ENCODE data around the gene MGAT1. TPM values are rescaled to one million over a fixed set of nuclear protein-coding genes. Genes with fewer than 3 reads are reported as not detected.
A peak's percentile ranks its signal among the peaks of the same experiment; 100 is the strongest.

The MGAT1 gene
- polyA plus RNA-seq: 100 to 1,000 TPM in 1 of 2 donors, 10 to 100 TPM in 1; 84.0 to 108 TPM

DNA sequence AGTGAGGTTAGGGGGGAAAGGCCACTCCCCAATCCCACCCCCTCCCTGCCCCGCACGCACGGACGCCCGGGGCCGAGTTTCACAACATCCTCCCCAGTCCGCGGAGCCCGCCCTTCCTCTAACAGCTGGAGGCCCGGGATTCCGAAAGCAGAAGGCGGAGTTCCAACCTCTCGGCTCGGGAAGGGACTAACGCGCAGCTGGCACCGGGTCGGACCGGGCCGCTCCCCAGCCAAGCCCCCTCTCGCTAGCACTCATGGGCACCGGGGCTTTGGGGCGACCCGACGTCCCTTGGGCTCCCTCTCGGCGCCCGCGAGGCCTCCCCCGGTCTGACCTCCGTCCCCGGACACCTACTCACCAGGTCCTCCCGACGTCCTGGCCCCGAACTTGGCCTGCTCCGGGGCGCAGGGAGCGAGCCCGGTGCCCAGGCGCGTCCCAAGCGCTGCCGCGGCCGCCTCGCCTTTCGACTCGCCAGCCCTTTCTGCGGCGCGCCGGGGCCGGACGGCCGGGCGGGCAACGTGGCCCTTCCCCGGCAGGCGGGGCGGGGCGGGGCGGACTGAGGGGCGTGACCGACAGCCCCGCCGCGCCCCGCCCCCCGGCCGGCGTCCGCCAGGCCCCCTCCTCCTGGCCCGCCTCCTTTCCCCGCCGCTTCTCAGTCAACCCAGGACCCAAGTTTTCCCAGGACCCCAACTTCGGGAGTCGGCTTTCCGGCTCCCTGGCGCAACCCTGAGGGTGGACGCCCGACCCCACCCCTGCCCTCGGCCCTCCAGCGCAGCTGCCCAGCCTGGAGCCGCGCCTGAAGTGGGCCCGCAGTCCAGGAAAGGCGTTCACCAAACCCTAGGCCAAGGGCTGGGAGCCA is at the start of gene MGAT1:
TSS of gene MGAT1 (minus strand) at position 482 of the 856 bp plus-strand sequence. CDS start 9,835 bp downstream, outside the sequence.
- H3K27ac ChIP-seq (ENCODE audit: low read depth in 2 of 2, low read length in 1 of 2): peak within 1 kb of the TSS; percentile 97
- WGBS, 2 donors: 0% methylated on average over 67 to 87 of the region's 87 CpGs
- H3K4me1 ChIP-seq (ENCODE audit: control insufficient read depth in 2 of 2, insufficient read depth in 2 of 2, low read length in 1 of 2): peaks cover 8 to 56% of the 10 kb centered on the region in 2 donors
- H3K9me3 ChIP-seq (ENCODE audit: control insufficient read depth in 2 of 2, insufficient read depth in 1 of 2, low read depth in 1 of 2, low read length in 1 of 2): no peaks in the 10 kb centered on the region
- peaks cover 0 to 15% of the 10 kb centered on the region in 2 donors for H3K36me3 ChIP-seq (ENCODE audit: control insufficient read depth in 2 of 2, insufficient read depth in 2 of 2, low read length in 1 of 2)
- H3K4me3 ChIP-seq (ENCODE audit: low read depth in 1 of 2, low read length in 2 of 2): peak within 1 kb of the TSS; percentile 70 to 93
- no peaks in the 10 kb centered on the region for H3K27me3 ChIP-seq (ENCODE audit: control insufficient read depth in 1 of 2, insufficient read depth in 2 of 2, low read length in 2 of 2)

DNA sequence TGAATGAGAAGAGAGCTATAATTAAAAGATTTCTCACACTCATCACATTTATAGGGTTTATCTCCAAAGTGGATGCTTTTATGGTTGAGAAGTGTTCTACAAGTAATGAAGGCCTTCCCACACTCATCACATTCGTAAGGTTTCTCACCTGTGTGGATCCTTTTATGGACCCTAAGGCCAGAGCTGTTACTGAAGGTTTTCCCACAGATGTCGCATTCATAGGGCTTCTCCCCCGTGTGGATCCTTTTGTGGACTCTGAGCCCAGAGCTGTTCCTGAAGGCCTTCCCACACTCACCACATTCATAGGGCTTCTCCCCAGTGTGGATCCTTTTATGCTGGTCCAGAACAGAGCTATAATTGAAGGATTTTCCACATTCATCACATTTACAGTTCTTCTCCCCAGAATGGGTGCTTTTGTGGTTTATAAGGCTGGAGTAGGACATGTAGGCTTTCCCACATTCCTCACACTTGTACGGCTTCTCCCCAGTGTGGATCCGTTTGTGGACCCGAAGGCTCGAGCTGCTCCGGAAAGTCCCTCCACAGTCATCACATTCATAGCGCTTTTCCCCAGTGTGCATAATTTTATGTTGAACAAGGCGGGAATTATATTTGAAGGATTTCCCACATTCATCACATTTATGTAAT is 48.0 kb upstream of the MGAT1 start:
- Histone ChIP-seq H3K36me3 (ENCODE audit: control insufficient read depth in 2 of 2, insufficient read depth in 2 of 2, low read length in 1 of 2) (peaks cover 21 to 22% of the 10 kb centered on the region in 2 donors), H3K4me3 (ENCODE audit: low read depth in 1 of 2, low read length in 2 of 2) (no peak overlapping the region), H3K27ac (ENCODE audit: low read depth in 2 of 2, low read length in 1 of 2) (no peak overlapping the region), H3K9me3 (ENCODE audit: control insufficient read depth in 2 of 2, insufficient read depth in 1 of 2, low read depth in 1 of 2, low read length in 1 of 2) (peaks cover 2 to 15% of the 10 kb centered on the region in 2 donors), H3K27me3 (ENCODE audit: control insufficient read depth in 1 of 2, insufficient read depth in 2 of 2, low read length in 2 of 2) (no peaks in the 10 kb centered on the region), H3K4me1 (ENCODE audit: control insufficient read depth in 2 of 2, insufficient read depth in 2 of 2, low read length in 1 of 2) (no peaks in the 10 kb centered on the region)
- 97 to 98% methylated on average over 10 of the region's 10 CpGs for WGBS, 2 donors

DNA sequence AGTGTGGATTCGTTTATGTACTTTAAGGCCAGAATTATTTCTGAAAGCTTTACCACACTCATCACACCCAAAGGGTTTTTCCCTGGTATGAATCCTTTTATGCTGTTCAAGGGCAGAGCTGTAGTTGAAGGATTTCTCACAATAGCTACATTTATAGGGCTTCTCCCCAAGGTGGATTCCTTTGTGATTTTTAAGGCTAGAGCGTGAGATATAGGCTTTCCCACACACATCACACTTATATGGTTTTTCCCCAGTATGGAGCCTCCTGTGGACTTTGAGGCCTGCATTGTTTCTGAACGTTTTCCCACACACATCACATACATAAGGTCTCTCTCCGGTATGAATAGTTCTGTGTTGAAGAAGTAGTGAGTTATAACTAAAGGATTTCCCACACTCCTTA is 47.2 kb upstream of the MGAT1 start:
- H3K4me1 ChIP-seq (ENCODE audit: control insufficient read depth in 2 of 2, insufficient read depth in 2 of 2, low read length in 1 of 2): no peaks in the 10 kb centered on the region
- H3K4me3 ChIP-seq (ENCODE audit: low read depth in 1 of 2, low read length in 2 of 2): peak overlapping the region in 1 of 2 donors; percentile 2
- H3K9me3 ChIP-seq (ENCODE audit: control insufficient read depth in 2 of 2, insufficient read depth in 1 of 2, low read depth in 1 of 2, low read length in 1 of 2): peaks cover 2 to 15% of the 10 kb centered on the region in 2 donors
- peaks cover 18 to 21% of the 10 kb centered on the region in 2 donors for H3K36me3 ChIP-seq (ENCODE audit: control insufficient read depth in 2 of 2, insufficient read depth in 2 of 2, low read length in 1 of 2)
- no peak overlapping the region for H3K27ac ChIP-seq (ENCODE audit: low read depth in 2 of 2, low read length in 1 of 2)
- 95 to 98% methylated on average over 4 of the region's 4 CpGs for WGBS, 2 donors
- H3K27me3 ChIP-seq (ENCODE audit: control insufficient read depth in 1 of 2, insufficient read depth in 2 of 2, low read length in 2 of 2): no peaks in the 10 kb centered on the region

DNA sequence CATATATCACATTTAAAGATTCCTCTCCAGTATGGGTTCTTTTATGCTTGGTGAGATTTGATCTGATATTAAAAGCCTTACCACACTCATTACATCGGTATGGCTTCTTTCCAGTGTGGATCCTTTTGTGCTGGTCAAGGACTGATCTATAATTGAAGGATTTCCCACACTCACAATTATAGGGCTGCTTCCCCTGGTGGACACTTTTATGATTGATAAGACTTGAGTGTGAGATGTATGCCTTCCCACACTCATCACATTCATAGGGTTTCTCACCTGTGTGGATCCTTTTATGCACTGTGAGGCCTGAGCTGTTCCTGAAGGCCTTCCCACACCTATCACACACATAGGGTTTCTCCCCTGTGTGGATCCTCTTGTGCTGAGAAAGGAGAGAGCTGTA is 46.3 kb upstream of the MGAT1 start:
- WGBS, 2 donors: 100% methylated on average over 1 of the region's 1 CpG
- H3K27me3 ChIP-seq (ENCODE audit: control insufficient read depth in 1 of 2, insufficient read depth in 2 of 2, low read length in 2 of 2): no peaks in the 10 kb centered on the region
- H3K4me1 ChIP-seq (ENCODE audit: control insufficient read depth in 2 of 2, insufficient read depth in 2 of 2, low read length in 1 of 2): no peaks in the 10 kb centered on the region
- peaks cover 18 to 21% of the 10 kb centered on the region in 2 donors for H3K36me3 ChIP-seq (ENCODE audit: control insufficient read depth in 2 of 2, insufficient read depth in 2 of 2, low read length in 1 of 2)
- no peak overlapping the region for H3K27ac ChIP-seq (ENCODE audit: low read depth in 2 of 2, low read length in 1 of 2)
- no peak overlapping the region for H3K4me3 ChIP-seq (ENCODE audit: low read depth in 1 of 2, low read length in 2 of 2)
- H3K9me3 ChIP-seq (ENCODE audit: control insufficient read depth in 2 of 2, insufficient read depth in 1 of 2, low read depth in 1 of 2, low read length in 1 of 2): peaks cover 2 to 15% of the 10 kb centered on the region in 2 donors

DNA sequence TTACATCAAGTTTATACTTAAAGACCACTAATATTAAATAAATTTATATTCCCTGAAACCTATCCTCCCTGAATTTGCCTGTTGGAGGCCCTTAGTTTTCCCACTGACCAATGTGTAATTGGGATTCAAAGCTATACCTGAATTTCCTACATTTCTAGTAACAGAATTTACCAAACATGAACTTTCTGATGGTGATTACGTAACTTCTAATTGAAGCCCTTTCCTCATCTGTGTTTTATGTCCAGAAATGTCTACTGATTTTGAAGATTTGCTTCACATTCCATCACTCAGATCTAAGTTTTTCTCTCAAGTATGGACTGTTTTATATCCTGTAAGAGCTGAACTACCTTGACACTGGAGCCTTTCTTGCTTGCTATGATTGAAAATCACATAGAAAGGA is 45.7 kb upstream of the MGAT1 start:
- Histone ChIP-seq H3K4me3 (ENCODE audit: low read depth in 1 of 2, low read length in 2 of 2) (no peak overlapping the region), H3K36me3 (ENCODE audit: control insufficient read depth in 2 of 2, insufficient read depth in 2 of 2, low read length in 1 of 2) (peaks cover 18 to 21% of the 10 kb centered on the region in 2 donors), H3K27ac (ENCODE audit: low read depth in 2 of 2, low read length in 1 of 2) (no peak overlapping the region), H3K27me3 (ENCODE audit: control insufficient read depth in 1 of 2, insufficient read depth in 2 of 2, low read length in 2 of 2) (no peaks in the 10 kb centered on the region), H3K9me3 (ENCODE audit: control insufficient read depth in 2 of 2, insufficient read depth in 1 of 2, low read depth in 1 of 2, low read length in 1 of 2) (peaks cover 2 to 15% of the 10 kb centered on the region in 2 donors), H3K4me1 (ENCODE audit: control insufficient read depth in 2 of 2, insufficient read depth in 2 of 2, low read length in 1 of 2) (no peaks in the 10 kb centered on the region)
- whole genome bisulfite sequencing, 2 donors: 91 to 100% methylated on average over 1 of the region's 1 CpG

DNA sequence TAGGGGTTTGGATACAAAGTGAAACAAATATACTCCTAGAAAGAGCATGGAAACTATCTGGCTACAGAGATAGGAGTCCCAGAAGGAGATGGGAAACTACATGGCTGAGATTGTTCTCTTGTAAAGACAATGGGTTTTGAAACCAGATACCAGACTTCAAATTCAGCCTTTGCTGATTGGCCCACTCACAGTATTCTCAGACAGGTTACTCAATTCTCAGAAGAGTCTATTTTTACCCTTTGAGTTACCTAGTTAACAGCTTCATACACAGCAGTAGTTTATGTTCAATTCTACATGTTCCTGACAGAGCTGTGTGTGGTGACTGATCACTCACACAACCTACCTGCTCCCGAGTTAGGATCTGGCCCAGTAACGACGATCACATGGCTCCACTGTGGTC is 44.4 kb upstream of the MGAT1 start:
- Histone ChIP-seq H3K36me3 (ENCODE audit: control insufficient read depth in 2 of 2, insufficient read depth in 2 of 2, low read length in 1 of 2) (peaks cover 18 to 21% of the 10 kb centered on the region in 2 donors), H3K4me3 (ENCODE audit: low read depth in 1 of 2, low read length in 2 of 2) (no peak overlapping the region), H3K27ac (ENCODE audit: low read depth in 2 of 2, low read length in 1 of 2) (no peak overlapping the region), H3K4me1 (ENCODE audit: control insufficient read depth in 2 of 2, insufficient read depth in 2 of 2, low read length in 1 of 2) (no peaks in the 10 kb centered on the region), H3K9me3 (ENCODE audit: control insufficient read depth in 2 of 2, insufficient read depth in 1 of 2, low read depth in 1 of 2, low read length in 1 of 2) (peaks cover 2 to 15% of the 10 kb centered on the region in 2 donors), H3K27me3 (ENCODE audit: control insufficient read depth in 1 of 2, insufficient read depth in 2 of 2, low read length in 2 of 2) (no peaks in the 10 kb centered on the region)
- WGBS, 2 donors: 32 to 44% methylated on average over 3 of the region's 3 CpGs

DNA sequence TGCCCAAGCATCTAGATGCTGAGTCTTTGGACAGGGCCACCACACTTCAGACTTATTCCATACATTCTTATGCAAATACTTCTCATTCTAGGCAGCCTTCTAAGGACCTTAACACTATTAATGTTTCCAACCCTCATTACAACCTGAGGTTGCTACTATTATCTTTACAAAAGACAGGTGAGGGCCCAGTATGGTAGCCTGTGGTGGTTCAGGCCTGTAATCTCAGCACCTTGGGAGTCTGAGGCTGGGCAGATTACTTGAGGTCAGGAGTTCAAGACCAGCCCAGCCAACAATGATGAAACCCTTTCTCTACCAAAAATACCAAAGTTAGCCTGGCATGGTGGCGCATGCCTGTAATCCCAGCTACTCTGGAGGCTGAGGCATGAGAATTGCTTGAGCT is 42.3 kb upstream of the MGAT1 start:
- peaks cover 0 to 3% of the 10 kb centered on the region in 2 donors for H3K9me3 ChIP-seq (ENCODE audit: control insufficient read depth in 2 of 2, insufficient read depth in 1 of 2, low read depth in 1 of 2, low read length in 1 of 2)
- no peaks in the 10 kb centered on the region for H3K27me3 ChIP-seq (ENCODE audit: control insufficient read depth in 1 of 2, insufficient read depth in 2 of 2, low read length in 2 of 2)
- H3K27ac ChIP-seq (ENCODE audit: low read depth in 2 of 2, low read length in 1 of 2): no peak overlapping the region
- H3K4me1 ChIP-seq (ENCODE audit: control insufficient read depth in 2 of 2, insufficient read depth in 2 of 2, low read length in 1 of 2): no peaks in the 10 kb centered on the region
- 98 to 100% methylated on average over 1 of the region's 1 CpG for WGBS, 2 donors
- no peak overlapping the region for H3K4me3 ChIP-seq (ENCODE audit: low read depth in 1 of 2, low read length in 2 of 2)
- H3K36me3 ChIP-seq (ENCODE audit: control insufficient read depth in 2 of 2, insufficient read depth in 2 of 2, low read length in 1 of 2): peaks cover 4 to 6% of the 10 kb centered on the region in 2 donors

DNA sequence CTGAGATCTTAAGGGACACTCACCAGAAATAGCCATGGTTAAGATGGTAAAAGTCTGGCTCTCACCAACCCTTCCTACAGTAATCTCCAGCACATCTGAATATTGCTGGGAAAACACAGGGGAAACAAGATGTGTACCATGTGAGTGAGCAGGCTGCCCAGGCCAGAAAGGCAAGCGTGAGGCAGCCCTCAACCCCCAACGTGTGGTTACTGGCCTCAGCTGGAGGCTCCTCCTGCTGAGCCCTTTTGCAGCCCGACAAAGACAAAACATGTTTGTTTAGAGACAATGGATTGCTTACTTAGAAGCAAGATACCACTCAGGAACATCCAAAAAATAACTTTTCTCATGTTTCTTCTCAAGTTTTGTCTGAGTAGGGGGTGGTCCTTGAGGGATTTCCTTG is 41.8 kb upstream of the MGAT1 start:
- no peaks in the 10 kb centered on the region for H3K27me3 ChIP-seq (ENCODE audit: control insufficient read depth in 1 of 2, insufficient read depth in 2 of 2, low read length in 2 of 2)
- whole genome bisulfite sequencing, 2 donors: 56 to 66% methylated on average over 3 of the region's 3 CpGs
- H3K36me3 ChIP-seq (ENCODE audit: control insufficient read depth in 2 of 2, insufficient read depth in 2 of 2, low read length in 1 of 2): peaks cover under 1 to 4% of the 10 kb centered on the region in 2 donors

DNA sequence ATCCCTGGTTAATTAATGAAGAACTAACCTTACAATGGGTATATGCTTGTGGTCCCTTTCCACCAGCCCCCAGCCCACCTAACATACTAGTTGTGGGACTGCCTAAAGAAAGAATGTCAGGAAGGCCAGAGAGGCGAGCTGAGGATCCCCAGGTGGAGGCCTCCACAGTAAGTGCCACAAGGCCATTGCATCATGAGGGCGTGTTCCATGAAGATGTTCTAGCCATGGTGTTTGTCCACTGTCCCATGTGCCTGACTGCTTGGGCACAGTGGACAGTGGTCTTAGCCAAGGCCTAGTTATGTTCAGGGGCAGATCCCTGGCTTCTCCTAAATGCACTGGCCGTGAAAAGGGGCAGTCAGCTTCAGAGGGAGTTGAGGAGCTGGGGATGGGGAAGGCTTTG is 37.3 kb upstream of the MGAT1 start:
- no peak overlapping the region for H3K27ac ChIP-seq (ENCODE audit: low read depth in 2 of 2, low read length in 1 of 2)
- no peaks in the 10 kb centered on the region for H3K27me3 ChIP-seq (ENCODE audit: control insufficient read depth in 1 of 2, insufficient read depth in 2 of 2, low read length in 2 of 2)
- 94 to 97% methylated on average over 3 of the region's 3 CpGs for WGBS, 2 donors
- H3K9me3 ChIP-seq (ENCODE audit: control insufficient read depth in 2 of 2, insufficient read depth in 1 of 2, low read depth in 1 of 2, low read length in 1 of 2): no peaks in the 10 kb centered on the region
- no peak overlapping the region for H3K4me3 ChIP-seq (ENCODE audit: low read depth in 1 of 2, low read length in 2 of 2)
- no peaks in the 10 kb centered on the region for H3K4me1 ChIP-seq (ENCODE audit: control insufficient read depth in 2 of 2, insufficient read depth in 2 of 2, low read length in 1 of 2)
- peaks cover 0 to 7% of the 10 kb centered on the region in 2 donors for H3K36me3 ChIP-seq (ENCODE audit: control insufficient read depth in 2 of 2, insufficient read depth in 2 of 2, low read length in 1 of 2)

More for the DNA sequence above, 41.8 kb upstream of the MGAT1 start:
- Histone ChIP-seq H3K4me3 (ENCODE audit: low read depth in 1 of 2, low read length in 2 of 2) (no peak overlapping the region), H3K4me1 (ENCODE audit: control insufficient read depth in 2 of 2, insufficient read depth in 2 of 2, low read length in 1 of 2) (no peaks in the 10 kb centered on the region), H3K9me3 (ENCODE audit: control insufficient read depth in 2 of 2, insufficient read depth in 1 of 2, low read depth in 1 of 2, low read length in 1 of 2) (peaks cover 0 to 3% of the 10 kb centered on the region in 2 donors), H3K27ac (ENCODE audit: low read depth in 2 of 2, low read length in 1 of 2) (no peak overlapping the region)
